NCI-H1436 treated with DMSO at 0.1 percent for 48 hours (cell line): ENCODE measurements around the gene CARMIL1.

Experiments
- DNase-seq: peaks from one replicate; lab custom pipeline; 2025; lab: John Stamatoyannopoulos, UW

Gene CARMIL1

DNA sequence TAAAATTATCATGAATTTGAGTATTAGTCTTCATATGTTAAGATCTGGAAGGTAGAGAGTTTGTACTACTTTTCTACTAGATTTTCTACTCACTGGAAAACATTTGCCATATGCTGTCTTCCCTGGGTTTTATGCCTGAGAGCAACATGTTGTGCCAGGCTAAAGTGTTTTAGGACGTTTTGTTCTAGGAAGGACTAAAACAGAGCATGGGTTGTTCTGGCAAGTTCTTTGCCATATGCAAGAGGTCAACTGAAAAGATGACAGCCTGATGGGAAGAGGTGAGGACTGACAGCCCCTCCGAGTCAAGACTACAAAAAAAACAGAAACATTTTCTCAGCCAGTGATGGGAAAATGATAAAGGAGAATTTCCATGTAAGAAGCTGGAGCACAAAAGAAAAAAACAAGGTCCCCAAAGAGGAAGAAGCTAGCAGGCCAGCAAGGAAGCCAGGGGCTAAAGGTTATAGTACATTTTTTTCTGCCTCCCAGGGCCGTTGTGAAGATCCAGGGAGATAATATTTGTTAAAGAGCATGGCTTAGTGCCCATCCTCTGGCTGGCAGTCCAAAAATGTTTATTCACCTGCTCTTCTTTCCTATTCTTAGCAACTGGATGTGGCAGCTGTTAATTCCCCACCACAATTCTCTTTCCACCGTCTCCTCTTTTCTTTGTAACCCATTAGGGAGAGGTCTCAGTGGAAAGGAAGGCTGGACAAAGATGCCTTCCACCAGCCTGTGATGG, 380.6 kb downstream of the CARMIL1 start:
- no peak for DNase-seq

GRCh38 chr6:25660512-25660911, 381.3 kb downstream of the CARMIL1 start:
- DNase-seq: no peak

DNA sequence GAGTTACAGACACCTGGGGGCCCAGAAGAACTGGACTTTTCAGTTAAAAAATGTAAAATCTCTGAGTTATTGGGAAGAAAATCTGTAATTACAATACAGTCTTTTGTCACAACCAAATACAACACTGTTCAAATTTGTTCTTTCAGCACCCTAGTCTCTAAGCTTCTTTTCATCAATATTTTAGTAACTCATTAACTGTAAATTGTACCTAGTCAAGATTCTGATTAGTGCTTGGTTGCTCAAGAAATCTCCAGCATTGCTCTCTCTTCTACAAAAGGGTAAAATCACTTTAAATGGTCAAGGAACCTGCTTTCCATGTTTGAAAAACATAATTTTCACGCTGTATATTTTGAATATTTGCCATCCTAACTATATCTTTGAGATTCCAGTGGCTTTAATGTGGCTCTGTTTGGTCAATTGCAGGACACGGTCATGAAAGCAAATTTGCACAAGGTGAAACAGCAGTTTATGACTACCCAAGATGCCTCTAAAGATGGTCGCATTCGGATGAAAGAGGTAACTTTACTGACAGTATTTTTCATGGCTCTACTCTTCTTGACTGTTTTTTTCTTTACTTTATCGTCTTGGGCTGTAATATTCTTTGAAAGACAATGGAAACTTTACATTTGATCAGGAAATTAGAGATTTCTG, 382.1 kb downstream of the CARMIL1 start:
- DNase-seq: no peak

- no peak for DNase-seq
These were observed 386.3 kb downstream of the CARMIL1 start for GRCh38 chr6:25665455-25665854.

- DNase-seq: no peak
These were observed 390.2 kb downstream of the CARMIL1 start for GRCh38 chr6:25669413-25669812.
